Fibroblast of lung (primary cell): ENCODE results near the gene LTBP2.

Source experiments
- EZH2 ChIP-seq: IDR thresholded peaks from 2 replicates; pipeline ENCODE4 v1.5.1; 2012; ENCODE audit warnings: low read length, control low read depth, mild to moderate bottlenecking; ENCODE audit errors: missing control alignments
- TF ChIP-seq, protein P1 (sequence below), 2 donors: IDR thresholded peaks in 1 of 2; conservative IDR thresholded peaks in 1 of 2; 1 replicate in 1 of 2; 2 replicates in 1 of 2; pipeline ENCODE4 v1.5.1; 2011 to 2012; ENCODE audit warnings: low read length in 2 of 2, control low read depth in 1 of 2, inconsistent platforms in 1 of 2, low read depth in 1 of 2, mild to moderate bottlenecking in 1 of 2

DNA sequence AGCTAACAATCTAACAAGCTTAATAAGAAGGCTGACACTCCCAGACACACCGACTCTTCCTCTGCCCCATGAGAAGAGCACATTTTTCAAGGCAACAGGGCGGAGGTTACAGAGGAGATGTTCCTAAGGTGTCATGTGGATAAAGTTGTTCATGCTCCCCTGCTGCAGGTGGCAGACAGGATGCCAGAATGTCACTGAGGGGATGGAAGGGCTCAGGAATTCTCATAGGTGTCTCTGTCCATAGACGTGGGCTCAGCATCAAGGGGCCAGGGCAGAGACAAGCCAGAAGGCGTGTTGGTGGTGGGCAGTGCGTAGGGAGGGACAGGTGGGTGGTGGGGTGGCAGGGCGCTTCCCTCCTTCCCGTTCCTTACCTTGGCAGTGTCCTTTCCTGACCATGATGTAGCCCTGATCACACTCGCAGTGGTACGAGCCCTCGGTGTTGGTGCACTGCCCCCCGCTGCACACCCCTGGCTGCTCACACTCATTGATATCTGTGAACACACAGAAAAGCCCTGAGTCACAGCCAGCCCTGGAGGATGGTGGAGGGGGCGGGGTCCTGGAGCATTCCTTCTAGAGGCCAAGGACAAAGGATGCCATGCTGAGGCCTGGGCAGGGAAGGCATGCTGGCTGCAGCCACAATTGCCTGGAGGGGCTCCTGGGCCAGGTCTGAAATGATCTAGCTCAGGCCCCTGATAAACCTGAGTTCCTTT lies 95.4 kb downstream of the LTBP2 start:
- TF ChIP-seq, protein P1, sequence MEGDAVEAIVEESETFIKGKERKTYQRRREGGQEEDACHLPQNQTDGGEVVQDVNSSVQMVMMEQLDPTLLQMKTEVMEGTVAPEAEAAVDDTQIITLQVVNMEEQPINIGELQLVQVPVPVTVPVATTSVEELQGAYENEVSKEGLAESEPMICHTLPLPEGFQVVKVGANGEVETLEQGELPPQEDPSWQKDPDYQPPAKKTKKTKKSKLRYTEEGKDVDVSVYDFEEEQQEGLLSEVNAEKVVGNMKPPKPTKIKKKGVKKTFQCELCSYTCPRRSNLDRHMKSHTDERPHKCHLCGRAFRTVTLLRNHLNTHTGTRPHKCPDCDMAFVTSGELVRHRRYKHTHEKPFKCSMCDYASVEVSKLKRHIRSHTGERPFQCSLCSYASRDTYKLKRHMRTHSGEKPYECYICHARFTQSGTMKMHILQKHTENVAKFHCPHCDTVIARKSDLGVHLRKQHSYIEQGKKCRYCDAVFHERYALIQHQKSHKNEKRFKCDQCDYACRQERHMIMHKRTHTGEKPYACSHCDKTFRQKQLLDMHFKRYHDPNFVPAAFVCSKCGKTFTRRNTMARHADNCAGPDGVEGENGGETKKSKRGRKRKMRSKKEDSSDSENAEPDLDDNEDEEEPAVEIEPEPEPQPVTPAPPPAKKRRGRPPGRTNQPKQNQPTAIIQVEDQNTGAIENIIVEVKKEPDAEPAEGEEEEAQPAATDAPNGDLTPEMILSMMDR (conservative IDR thresholded peaks at IDR 0.05 in 1 of 2, IDR thresholded peaks at IDR 0.05 in 1 of 2; ENCODE audit: low read depth in 1 of 2, low read length in 2 of 2): no peak
- no peak for TF ChIP-seq EZH2
